ENCODE results near the gene POLR3GL.

DNA sequence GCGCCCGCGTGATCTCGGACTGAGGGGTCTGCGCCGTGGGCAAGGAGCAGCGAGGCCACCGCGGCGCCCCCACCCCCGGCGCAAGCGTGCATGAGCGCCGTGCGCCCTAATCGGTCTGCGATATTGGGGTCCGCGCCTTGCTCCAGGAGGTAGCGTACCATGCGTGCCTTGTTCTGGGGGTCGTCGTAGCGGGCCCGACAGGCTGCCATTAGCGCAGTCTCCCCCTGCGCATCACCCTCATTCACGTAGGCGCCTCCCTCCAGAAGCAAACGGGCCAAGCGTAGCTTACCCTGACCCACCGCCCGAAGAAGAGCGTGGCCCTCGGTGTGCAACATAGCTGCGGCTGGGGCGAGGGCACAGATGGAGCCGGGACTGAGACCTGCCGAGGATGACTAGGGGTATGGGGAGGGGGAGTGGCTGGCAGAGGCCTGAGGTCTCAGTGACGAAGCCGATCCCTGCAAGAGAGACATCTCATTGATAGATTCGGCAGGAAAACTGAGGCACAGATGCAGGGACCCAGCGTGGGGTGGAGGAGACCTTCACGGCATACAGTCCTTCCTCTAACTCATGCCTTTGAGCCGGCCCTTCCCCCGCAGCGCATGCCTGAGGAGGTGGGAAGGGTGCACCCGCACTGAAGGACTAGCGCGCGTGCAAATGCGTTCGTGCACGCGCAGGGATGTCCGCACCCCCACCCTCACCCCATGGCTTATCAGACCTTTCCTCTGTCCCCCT is 2.9 kb upstream of the POLR3GL start:
- TF ChIP-seq, protein P1, sequence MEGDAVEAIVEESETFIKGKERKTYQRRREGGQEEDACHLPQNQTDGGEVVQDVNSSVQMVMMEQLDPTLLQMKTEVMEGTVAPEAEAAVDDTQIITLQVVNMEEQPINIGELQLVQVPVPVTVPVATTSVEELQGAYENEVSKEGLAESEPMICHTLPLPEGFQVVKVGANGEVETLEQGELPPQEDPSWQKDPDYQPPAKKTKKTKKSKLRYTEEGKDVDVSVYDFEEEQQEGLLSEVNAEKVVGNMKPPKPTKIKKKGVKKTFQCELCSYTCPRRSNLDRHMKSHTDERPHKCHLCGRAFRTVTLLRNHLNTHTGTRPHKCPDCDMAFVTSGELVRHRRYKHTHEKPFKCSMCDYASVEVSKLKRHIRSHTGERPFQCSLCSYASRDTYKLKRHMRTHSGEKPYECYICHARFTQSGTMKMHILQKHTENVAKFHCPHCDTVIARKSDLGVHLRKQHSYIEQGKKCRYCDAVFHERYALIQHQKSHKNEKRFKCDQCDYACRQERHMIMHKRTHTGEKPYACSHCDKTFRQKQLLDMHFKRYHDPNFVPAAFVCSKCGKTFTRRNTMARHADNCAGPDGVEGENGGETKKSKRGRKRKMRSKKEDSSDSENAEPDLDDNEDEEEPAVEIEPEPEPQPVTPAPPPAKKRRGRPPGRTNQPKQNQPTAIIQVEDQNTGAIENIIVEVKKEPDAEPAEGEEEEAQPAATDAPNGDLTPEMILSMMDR (IDR thresholded peaks at IDR 0.05), result no peak
- no peak for TF ChIP-seq POLR2A (IDR thresholded peaks at IDR 0.05)

All from right lobe of liver (tissue), 4 donors.